AG04449 (cell line): ENCODE measurements around the gene LIN7B.

Experiments
- CTCF ChIA-PET: fragments of 350-600 bp; formaldehyde crosslinking; extraction: SDS; loops from one replicate; lab custom pipeline; 2021; ENCODE audit warnings: antibody characterized with exemption; lab: Yijun Ruan, JAX
- POLR2A ChIA-PET: fragments of 400-600, 350-600 bp; formaldehyde crosslinking; extraction: SDS; loops from one replicate; lab custom pipeline; 2020; ENCODE audit warnings: antibody characterized with exemption, inconsistent platforms; lab: Yijun Ruan, JAX
- DNase-seq: peaks from one replicate; pipeline ENCODE4 v3.0.0-alpha.2; 2010; ENCODE audit warnings: low read depth, low spot score
- H3K4me3 ChIP-seq: 2 replicates; pipeline ENCODE4 v1.5.1; 2011; ENCODE audit warnings: low read depth, mild to moderate bottlenecking, control low read depth, low read length
- CTCF ChIP-seq: IDR thresholded peaks from one replicate; pipeline ENCODE4 v1.5.1; 2011; ENCODE audit warnings: mild to moderate bottlenecking, moderate library complexity, low read length, control low read depth, inconsistent platforms; ENCODE audit not compliant: insufficient read depth; ENCODE audit errors: missing control alignments

Gene LIN7B

GRCh38 chr19:49109051-49109450 lies 5.1 kb upstream of the LIN7B start:
- no peak for DNase-seq
- ChIA-PET POLR2A (no interaction called here), CTCF (interaction anchor here (0.6 to 4.6 kb wide), 5 partner anchors 9 to 90 kb away, joined by 3 to 62 read pairs (median 3); no protein-coding TSS in a partner anchor)
- no peak for TF ChIP-seq CTCF
- no peak overlapping the region for H3K4me3 ChIP-seq

GRCh38 chr19:49109569-49110233 lies 4.5 kb upstream of the LIN7B start:
- ChIA-PET POLR2A (interaction anchor here (0.7 kb wide), 1 partner anchor 39 kb away, joined by 3 read pairs; no protein-coding TSS in a partner anchor), CTCF (interaction anchor here (1.3 to 4.6 kb wide), 5 partner anchors 11 to 89 kb away, joined by 3 to 62 read pairs (median 6); no protein-coding TSS in a partner anchor)
- TF ChIP-seq CTCF, result no peak
- no peak overlapping the region for H3K4me3 ChIP-seq
- no peak for DNase-seq

GRCh38 chr19:49110567-49110966 lies 3.6 kb upstream of the LIN7B start:
- POLR2A ChIA-PET, result no interaction called here
- H3K4me3 ChIP-seq, result no peak overlapping the region
- DNase-seq, result peak; percentile 12
- CTCF ChIA-PET, result interaction anchor here (1.1 to 4.6 kb wide), 4 partner anchors 11 to 115 kb away, joined by 3 to 62 read pairs (median 6); no protein-coding TSS in a partner anchor
- no peak for TF ChIP-seq CTCF

- CTCF ChIA-PET, result interaction anchor here (1.1 to 4.6 kb wide), 6 partner anchors 12 to 114 kb away, joined by 3 to 62 read pairs (median 5); no protein-coding TSS in a partner anchor
Observed at GRCh38 chr19:49111218-49111998, 2.8 kb upstream of the LIN7B start.

GRCh38 chr19:49114630-49115363 lies 627 bp downstream of the LIN7B start:
- ChIA-PET CTCF (interaction anchor here (0.7 to 5.3 kb wide), 16 partner anchors 9 to 121 kb away, joined by 3 to 58 read pairs (median 5); partner anchors contain the start of genes GYS1 and RUVBL2), POLR2A (interaction anchor here (1.1 to 1.6 kb wide), 4 partner anchors 9 to 121 kb away, joined by 3 to 8 read pairs (median 4); partner anchors contain the start of genes GYS1 and RUVBL2)
- DNase-seq, result no peak
- no peak for TF ChIP-seq CTCF
- peak overlapping the region; percentile 81 for H3K4me3 ChIP-seq

More at GRCh38 chr19:49111218-49111998, 2.8 kb upstream of the LIN7B start:
- no peak overlapping the region for H3K4me3 ChIP-seq
- POLR2A ChIA-PET, result no interaction called here
- TF ChIP-seq CTCF, result no peak
- DNase-seq, result no peak
